ENCODE measurements around the gene TREX2.
"Not testable (repeated sequence)": the region's sequence is repeated elsewhere in the genome, so short reads cannot be mapped to it uniquely, and the experiment has no call there.

TREX2 gene

GRCh38 chrX:153408871-153409351 is 36.9 kb downstream of the TREX2 start:
- DNase-seq (ENCODE audit: low read depth in 2 of 2): no peak

- no peak for DNase-seq (ENCODE audit: low read depth in 2 of 2)
Measured at GRCh38 chrX:153408221-153408721, 37.6 kb downstream of the TREX2 start.

- no peak for DNase-seq (ENCODE audit: low read depth in 2 of 2)
Measured at GRCh38 chrX:153407736-153408135, 38.1 kb downstream of the TREX2 start.

DNA sequence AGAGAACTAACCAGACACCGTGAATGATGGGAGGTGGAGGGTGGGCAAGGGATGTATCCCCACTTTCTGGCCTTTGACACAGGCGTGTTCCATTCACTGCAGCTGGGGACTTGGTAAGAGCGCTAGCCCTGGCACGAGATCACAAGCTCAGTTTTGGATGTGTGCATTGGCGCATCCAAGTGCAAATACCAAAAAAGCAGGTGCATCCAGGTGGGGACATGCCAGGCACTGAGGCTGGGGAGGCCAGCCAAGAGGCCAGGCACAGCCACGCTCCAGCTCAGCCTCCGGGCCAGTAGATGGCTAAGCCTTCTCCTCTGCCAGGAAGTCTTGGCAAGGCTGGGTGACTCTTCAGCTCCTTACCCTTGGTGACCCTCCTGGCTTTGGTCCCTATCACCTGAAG is 39.0 kb downstream of the TREX2 start:
- DNase-seq (ENCODE audit: low read depth in 2 of 2): no peak

DNA sequence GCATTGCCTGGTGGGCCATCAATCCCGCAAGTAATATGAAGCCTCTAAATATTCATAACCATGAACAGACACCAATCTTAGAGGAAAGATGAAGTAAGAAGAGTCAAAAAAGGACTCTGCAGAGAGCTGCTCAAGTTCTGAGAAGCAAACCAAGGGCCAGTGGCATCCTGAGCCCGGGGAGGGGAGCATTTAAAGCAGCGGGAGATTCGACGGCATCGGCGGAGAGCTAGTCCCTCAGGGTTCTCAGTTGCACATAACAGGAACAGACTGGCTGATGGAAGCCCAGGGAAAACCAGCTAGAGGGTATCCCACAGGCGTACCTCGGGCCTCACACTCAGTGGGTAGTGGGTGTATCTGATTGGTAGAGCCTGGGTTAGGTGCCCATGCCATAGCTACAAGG is 39.8 kb downstream of the TREX2 start:
- DNase-seq (ENCODE audit: low read depth in 2 of 2): no peak

DNA sequence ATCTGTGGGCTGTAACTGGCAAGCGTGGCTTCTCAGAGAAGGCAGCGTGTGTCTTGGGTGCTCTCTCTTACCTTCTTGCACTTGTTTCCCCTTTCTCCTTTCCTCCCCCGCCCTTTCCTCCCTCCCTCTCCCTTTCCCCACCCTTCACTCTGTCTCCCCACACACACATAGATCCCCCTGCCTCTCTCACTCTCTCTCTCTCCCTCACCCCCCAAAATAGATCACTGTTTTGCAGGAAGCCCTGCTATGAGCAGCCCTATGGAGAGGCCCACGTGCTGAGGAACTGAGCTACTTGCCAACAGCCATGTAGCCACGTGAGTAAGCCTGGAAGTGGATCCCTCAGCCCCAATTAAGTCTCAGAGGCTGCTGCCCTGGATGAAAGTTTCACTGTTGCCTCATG is 40.4 kb downstream of the TREX2 start:
- DNase-seq (ENCODE audit: low read depth in 2 of 2): no peak

DNA sequence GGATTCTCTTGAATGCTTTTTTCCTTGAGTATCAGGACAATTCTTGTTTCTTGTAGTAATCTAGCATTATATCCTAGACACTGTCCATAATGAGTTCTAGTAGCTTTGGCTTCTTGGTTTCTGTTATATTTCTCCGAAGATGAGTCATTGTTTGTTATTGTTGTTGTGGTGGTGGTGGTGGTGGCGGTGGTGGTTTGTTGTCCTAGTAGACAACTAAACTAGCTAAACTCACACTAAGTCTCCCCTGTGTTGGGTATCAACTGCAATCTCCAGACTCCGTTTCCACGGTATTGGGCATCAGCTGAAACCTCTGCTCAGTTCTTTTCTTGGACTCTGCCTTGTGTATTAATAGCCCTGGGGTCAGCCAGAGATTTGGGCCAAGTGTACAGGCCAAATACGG is 41.5 kb downstream of the TREX2 start:
- DNase-seq (ENCODE audit: low read depth in 2 of 2): not testable (repeated sequence)

- DNase-seq (ENCODE audit: low read depth in 2 of 2): no peak
Measured at GRCh38 chrX:153401133-153401764, 44.6 kb downstream of the TREX2 start, which contains the start of gene PNMA6E. Gene PNMA6E (minus strand): TSS chrX:153401350. CDS start chrX:153398849, 2,501 bp downstream.

DNA sequence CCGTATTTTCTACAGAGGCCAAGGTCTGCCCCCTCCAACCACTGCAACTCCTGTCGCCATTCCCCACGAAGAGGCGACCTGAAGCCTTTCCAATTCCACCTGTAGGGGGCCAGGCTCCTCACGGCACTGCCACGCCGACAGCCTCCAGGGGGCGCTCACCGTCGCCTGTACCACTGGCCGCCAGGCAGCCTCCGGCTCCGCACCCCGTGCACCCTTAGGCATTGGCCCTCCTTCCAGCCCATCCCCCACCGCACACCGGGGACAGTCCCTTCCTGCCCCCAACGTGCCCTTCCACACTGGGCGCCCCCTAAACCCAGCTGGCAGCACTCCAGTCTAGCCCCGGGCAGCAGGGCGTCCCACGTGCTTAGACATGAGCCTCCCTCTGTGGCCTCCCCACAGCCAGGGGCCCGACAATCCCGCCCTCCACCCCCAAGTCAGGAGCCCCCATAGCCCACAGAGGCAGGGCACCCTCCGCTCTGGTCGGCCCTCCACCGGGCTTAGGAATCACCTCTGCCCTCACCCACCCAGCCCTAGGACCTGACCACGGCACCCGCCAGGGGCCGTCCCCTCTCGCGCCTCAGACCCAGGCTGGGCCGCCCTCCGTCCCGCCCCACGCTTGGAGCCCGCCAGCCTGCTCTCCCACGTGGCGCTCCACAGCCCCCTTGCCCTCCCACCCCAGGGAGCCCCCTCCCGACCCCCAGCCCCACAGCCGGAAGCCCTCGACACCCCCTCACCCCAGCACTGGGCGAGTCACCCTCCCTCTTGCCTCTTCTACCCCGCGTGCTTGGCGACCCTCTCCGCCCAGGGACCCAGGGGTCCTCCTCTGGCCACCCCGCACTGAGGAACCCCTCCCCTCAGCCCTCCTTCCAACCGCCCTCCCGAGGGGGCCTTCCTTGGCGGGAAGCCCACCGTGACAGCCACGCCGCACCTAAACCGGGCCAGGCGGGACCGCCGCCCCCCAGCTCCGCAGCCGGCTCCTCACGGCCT is 45.4 kb downstream of the TREX2 start:
- no peak for DNase-seq (ENCODE audit: low read depth in 2 of 2)

DNA sequence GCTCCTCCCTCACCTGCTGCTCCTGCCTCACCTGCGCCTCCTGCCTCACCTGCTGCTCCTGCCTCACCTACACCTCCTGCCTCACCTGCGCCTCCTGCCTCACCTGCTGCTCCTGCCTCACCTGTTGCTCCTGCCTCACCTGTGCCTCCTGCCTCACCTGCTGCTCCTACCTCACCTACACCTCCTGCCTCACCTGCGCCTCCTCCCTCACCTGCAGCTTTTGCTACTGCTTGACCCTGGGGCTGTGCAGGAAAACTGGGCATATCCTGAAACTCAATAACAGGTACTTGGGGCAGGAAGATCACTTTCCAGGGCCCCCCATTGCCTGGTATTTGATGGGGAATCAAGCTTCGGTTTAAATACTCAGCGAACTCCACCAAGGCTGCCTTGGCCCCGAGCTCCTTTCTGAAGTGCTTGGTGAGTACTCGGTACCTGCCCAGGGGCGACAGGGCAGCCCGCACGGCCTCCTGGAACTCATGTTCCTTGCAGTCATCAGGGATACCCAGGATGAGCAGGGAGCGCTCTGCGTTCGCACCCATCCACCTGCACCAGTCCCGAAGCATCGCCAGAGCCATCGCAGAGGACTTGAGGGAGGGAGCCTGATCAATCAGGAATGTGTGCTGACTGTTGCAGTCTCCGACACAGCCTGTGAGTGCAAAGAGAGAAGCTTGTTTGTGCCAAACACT is 47.4 kb downstream of the TREX2 start:
- no peak for DNase-seq (ENCODE audit: low read depth in 2 of 2)

DNA sequence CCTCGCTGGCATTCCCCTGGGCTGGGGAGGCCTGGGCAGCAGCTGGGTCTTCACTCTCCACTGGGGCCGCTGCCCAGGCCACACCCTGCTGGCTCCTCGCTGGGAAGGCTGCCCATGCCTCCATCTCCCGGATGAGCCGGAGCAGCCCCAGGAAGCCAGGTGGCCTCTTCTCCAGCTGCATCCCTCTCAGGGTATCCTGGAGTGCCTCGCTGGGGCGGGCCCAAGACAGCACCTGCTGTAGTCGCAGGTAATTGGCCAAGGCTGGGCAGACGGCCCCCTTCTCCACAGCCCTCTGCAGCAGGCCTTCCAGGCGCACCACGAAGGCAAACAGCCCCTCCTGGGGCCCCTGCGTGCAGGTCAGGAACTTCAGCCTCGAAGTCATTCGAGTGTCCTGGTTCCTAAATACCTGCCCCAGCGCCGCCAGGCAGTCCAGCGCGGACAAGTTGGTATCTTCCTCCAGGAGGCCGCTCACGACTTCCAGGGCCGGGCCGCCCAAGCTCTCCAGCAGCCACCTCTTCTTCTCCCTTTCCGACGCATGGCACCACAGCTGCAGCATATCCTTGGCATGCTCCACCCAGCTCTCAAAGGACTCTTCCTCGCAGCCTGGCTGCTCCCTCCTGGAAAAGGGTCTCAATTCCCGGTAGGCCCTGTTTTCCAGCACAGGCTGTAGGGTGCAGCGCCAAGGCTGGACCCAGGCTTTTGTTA is 48.4 kb downstream of the TREX2 start:
- DNase-seq (ENCODE audit: low read depth in 2 of 2): no peak

DNA sequence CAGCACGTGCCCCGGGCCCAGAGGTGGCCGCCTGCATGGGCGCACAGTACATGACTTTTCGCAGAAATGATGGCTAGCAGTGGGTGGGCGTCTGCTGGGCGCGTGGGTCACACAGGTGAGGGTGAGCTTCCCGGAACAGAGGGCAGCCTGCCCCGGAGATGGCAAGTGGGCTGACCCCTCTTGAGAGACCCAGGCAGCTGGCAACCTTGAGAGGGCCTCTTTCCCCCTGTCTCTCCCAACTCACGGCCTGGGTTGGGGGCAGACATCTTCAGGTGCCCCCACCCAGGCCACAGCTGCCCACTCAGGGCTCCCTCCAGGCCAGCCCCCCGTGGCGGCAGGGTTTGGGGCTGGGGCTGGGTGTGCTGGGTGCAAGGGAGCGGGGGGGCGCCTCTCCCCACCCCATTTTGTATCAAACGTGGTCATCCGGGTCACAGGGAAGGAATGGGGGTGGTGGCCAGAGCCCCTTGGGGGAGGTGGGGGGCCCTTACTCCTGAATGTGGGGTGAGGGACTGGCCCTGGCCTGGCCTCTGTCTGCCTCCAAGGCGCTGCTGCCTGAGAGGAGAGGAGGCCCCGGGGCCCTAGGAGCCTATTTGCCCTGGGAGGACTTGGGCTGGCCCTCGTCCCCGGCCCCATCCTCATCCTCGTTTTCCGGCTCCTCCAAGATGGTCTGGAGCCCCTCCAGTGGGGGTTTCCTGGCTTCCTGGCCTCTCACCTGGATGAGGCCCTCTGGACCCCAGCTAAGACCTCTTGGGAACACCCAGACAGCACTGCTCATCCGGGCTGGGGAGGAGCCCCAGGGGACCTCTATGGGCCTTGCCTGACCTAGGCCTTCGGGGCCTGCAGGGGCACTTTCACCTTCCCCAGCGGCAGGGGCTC is 49.3 kb downstream of the TREX2 start:
- no peak for DNase-seq (ENCODE audit: low read depth in 2 of 2)

- no peak for DNase-seq (ENCODE audit: low read depth in 2 of 2)
Measured at GRCh38 chrX:153395613-153396319, 50.1 kb downstream of the TREX2 start.

DNA sequence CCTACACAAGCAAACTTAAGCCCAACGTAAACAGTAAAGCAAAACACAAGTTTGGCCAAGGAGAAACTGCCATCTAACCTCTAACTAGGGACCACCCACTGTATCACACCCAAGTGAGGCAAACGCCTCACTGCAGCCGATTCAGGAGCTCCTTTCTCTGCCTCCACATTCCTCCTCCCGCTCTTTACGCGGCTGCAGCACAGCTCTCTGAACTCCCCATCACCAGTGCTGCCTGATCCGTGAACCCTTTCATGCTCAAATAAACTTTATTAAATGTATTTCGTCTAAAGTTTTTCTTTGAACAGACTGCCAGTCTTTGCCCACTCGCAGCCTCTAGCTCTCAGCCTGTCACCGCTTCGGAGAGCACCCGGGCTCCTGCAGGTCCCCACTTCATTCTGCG is 51.2 kb downstream of the TREX2 start:
- no peak for DNase-seq (ENCODE audit: low read depth in 2 of 2)
